WTC11 (cell line): ENCODE results near the gene GSN. TPM values are rescaled to one million over a fixed set of nuclear protein-coding genes. Genes with fewer than 3 reads are reported as not detected.

Experiments
- ATAC-seq: fragments of 200-7000 bp; cut with Tn5 transposase; 2 replicates; pipeline ENCODE4 v1.10.0; 2021; ENCODE audit warnings: mild to moderate bottlenecking, moderate library complexity
- CTCF ChIA-PET: fragments of 300-600 bp; sonication (Branson Sonifier 250); formaldehyde crosslinking; loops from one replicate; lab custom pipeline; 2021; ENCODE audit warnings: antibody characterized with exemption; lab: Charles Lee
- POLR2A ChIA-PET: fragments of 350-600 bp; sonication (Branson Sonifier 250); formaldehyde crosslinking; loops from one replicate; lab custom pipeline; 2021; ENCODE audit warnings: antibody characterized with exemption; lab: Charles Lee
- DNase-seq: peaks from one replicate; pipeline ENCODE4 v3.0.0; 2021; ENCODE audit warnings: low spot score
- H3K27ac Mint-ChIP-seq: 2 replicates; pipeline ENCODE4 v1.8.0; 2021; ENCODE audit warnings: mixed read lengths
- H3K27me3 Mint-ChIP-seq: 2 replicates; pipeline ENCODE4 v1.8.0; 2021; ENCODE audit warnings: low read depth, mild to moderate bottlenecking, moderate library complexity, mixed read lengths
- H3K36me3 Mint-ChIP-seq: 2 replicates; pipeline ENCODE4 v1.8.0; 2021; ENCODE audit warnings: mixed read lengths
- H3K4me1 Mint-ChIP-seq: 2 replicates; pipeline ENCODE4 v1.8.0; 2022; ENCODE audit warnings: mixed read lengths
- H3K4me3 Mint-ChIP-seq: 2 replicates; pipeline ENCODE4 v1.8.0; 2021; ENCODE audit warnings: mild to moderate bottlenecking, moderate library complexity, mixed read lengths
- H3K9me3 Mint-ChIP-seq: 2 replicates; pipeline ENCODE4 v1.8.0; 2021; ENCODE audit warnings: mixed read lengths
- CDX4 ChIP-seq: fragments of 250-450 bp; sonication (Bioruptor Pico); IDR thresholded peaks from 2 replicates; pipeline ENCODE4 v1.9.0; 2021; ENCODE audit warnings: moderate library complexity, mild to moderate bottlenecking, inconsistent platforms, borderline replicate concordance
- EMX1 ChIP-seq: fragments of 250-450 bp; sonication (Bioruptor Pico); IDR thresholded peaks from 2 replicates; pipeline ENCODE4 v1.8.0; 2021; ENCODE audit warnings: mild to moderate bottlenecking
- HMGXB4 ChIP-seq: sonication (generic); formaldehyde crosslinking; IDR thresholded peaks from 2 replicates; pipeline ENCODE4 v1.8.1; 2023; ENCODE audit warnings: mild to moderate bottlenecking, moderate library complexity, missing genetic modification reagents
- IRF2 ChIP-seq: sonication (generic); formaldehyde crosslinking; IDR thresholded peaks from 2 replicates; pipeline ENCODE4 v1.8.0; 2022; ENCODE audit warnings: low read depth, missing genetic modification reagents, borderline replicate concordance
- MAX ChIP-seq: sonication (generic); formaldehyde crosslinking; IDR thresholded peaks from 2 replicates; pipeline ENCODE4 v1.8.0; 2022; ENCODE audit warnings: mild to moderate bottlenecking, missing genetic modification reagents
- MYBL2 ChIP-seq: sonication (generic); formaldehyde crosslinking; IDR thresholded peaks from 2 replicates; pipeline ENCODE4 v1.8.1; 2023; ENCODE audit warnings: mild to moderate bottlenecking, moderate library complexity, missing genetic modification reagents
- NR2C2 ChIP-seq: sonication (generic); formaldehyde crosslinking; IDR thresholded peaks from 2 replicates; pipeline ENCODE4 v1.8.0; 2022; ENCODE audit warnings: mild to moderate bottlenecking, missing genetic modification reagents
- NR3C1 ChIP-seq: sonication (generic); formaldehyde crosslinking; conservative IDR thresholded peaks from 2 replicates; pipeline ENCODE4 v1.8.1; 2023; ENCODE audit warnings: low read depth, mild to moderate bottlenecking, missing genetic modification reagents
- OVOL2 ChIP-seq: fragments of 250-450 bp; sonication (Bioruptor Pico); IDR thresholded peaks from 2 replicates; pipeline ENCODE4 v1.9.0; 2021; ENCODE audit warnings: mild to moderate bottlenecking, borderline replicate concordance
- SMAD4 ChIP-seq: sonication (generic); formaldehyde crosslinking; IDR thresholded peaks from 2 replicates; pipeline ENCODE4 v1.8.0; 2022; ENCODE audit warnings: mild to moderate bottlenecking, missing genetic modification reagents
- ZNF232 ChIP-seq: sonication (generic); formaldehyde crosslinking; IDR thresholded peaks from 2 replicates; pipeline ENCODE4 v1.8.0; 2022; ENCODE audit warnings: mild to moderate bottlenecking, missing genetic modification reagents
- ZNF671 ChIP-seq: fragments of 250-450 bp; sonication (Bioruptor Pico); IDR thresholded peaks from 2 replicates; pipeline ENCODE4 v1.8.0; 2021; ENCODE audit warnings: mild to moderate bottlenecking
- total RNA-seq: library from RNA; stranded (reverse); gene quantifications from 3 replicates; pipeline ENCODE4 v1.2.3, GENCODE V29; 2021
- TF ChIP-seq, protein P1 (sequence below): sonication (generic); formaldehyde crosslinking; IDR thresholded peaks from 2 replicates; pipeline ENCODE4 v1.8.0; 2023; ENCODE audit warnings: mild to moderate bottlenecking, missing genetic modification reagents
- TF ChIP-seq, protein P2 (sequence below): fragments of 250-450 bp; sonication (Bioruptor Pico); IDR thresholded peaks from 2 replicates; pipeline ENCODE4 v1.9.0; 2021; ENCODE audit warnings: mild to moderate bottlenecking
- TF ChIP-seq, protein P3 (sequence below): sonication (generic); formaldehyde crosslinking; IDR thresholded peaks from 2 replicates; pipeline ENCODE4 v1.8.1; 2023; ENCODE audit warnings: mild to moderate bottlenecking, missing genetic modification reagents, borderline replicate concordance
- TF ChIP-seq, protein P4 (sequence below): sonication (generic); formaldehyde crosslinking; IDR thresholded peaks from 2 replicates; pipeline ENCODE4 v1.8.1; 2022; ENCODE audit warnings: low read depth, mild to moderate bottlenecking, moderate library complexity, missing genetic modification reagents, borderline replicate concordance
- TF ChIP-seq, protein P5 (sequence below): sonication (generic); formaldehyde crosslinking; IDR thresholded peaks from 2 replicates; pipeline ENCODE4 v1.8.1; 2022; ENCODE audit warnings: mild to moderate bottlenecking, missing genetic modification reagents, moderate library complexity, borderline replicate concordance

The GSN gene
- total RNA-seq, 1 experiment from 2014 or later: 47.0 TPM

GRCh38 chr9:121286973-121287741 lies 19.2 kb downstream of the GSN start (continued):
- TF ChIP-seq, protein P1, sequence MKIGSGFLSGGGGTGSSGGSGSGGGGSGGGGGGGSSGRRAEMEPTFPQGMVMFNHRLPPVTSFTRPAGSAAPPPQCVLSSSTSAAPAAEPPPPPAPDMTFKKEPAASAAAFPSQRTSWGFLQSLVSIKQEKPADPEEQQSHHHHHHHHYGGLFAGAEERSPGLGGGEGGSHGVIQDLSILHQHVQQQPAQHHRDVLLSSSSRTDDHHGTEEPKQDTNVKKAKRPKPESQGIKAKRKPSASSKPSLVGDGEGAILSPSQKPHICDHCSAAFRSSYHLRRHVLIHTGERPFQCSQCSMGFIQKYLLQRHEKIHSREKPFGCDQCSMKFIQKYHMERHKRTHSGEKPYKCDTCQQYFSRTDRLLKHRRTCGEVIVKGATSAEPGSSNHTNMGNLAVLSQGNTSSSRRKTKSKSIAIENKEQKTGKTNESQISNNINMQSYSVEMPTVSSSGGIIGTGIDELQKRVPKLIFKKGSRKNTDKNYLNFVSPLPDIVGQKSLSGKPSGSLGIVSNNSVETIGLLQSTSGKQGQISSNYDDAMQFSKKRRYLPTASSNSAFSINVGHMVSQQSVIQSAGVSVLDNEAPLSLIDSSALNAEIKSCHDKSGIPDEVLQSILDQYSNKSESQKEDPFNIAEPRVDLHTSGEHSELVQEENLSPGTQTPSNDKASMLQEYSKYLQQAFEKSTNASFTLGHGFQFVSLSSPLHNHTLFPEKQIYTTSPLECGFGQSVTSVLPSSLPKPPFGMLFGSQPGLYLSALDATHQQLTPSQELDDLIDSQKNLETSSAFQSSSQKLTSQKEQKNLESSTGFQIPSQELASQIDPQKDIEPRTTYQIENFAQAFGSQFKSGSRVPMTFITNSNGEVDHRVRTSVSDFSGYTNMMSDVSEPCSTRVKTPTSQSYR (CRISPR knock-in tag): peak; percentile 38; the same call in 1 of the 2 replicates
- TF ChIP-seq OVOL2 (CRISPR knock-in tag) (no peak), MYBL2 (CRISPR knock-in tag) (no peak)
- TF ChIP-seq, protein P2, sequence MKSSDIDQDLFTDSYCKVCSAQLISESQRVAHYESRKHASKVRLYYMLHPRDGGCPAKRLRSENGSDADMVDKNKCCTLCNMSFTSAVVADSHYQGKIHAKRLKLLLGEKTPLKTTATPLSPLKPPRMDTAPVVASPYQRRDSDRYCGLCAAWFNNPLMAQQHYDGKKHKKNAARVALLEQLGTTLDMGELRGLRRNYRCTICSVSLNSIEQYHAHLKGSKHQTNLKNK: no peak
- TF ChIP-seq, all 79 proteins: peak for 2

DNA sequence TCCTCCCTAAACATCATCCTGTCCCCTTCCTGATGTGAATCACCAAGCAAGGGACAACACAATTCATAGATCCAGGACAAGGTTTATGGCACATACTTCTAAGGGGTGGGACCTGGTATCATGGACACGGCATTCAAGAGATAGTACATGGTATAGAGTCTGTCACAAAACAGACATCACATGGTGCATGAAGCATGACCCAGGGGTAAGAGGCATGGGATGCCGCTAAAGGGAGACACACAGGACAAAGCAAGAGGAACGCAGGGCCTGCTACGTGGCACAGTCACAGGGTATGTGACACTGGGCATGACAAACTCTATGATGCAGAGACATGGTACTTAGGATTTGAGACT lies 20.7 kb downstream of the GSN start:
- DNase-seq: no peak
- no peak for TF ChIP-seq ZNF671 (CRISPR knock-in tag)
- TF ChIP-seq HMGXB4 (CRISPR knock-in tag): no peak
- TF ChIP-seq ZNF232 (CRISPR knock-in tag): no peak
- TF ChIP-seq IRF2: no peak
- TF ChIP-seq NR3C1 (CRISPR knock-in tag): no peak
- TF ChIP-seq, protein P3, sequence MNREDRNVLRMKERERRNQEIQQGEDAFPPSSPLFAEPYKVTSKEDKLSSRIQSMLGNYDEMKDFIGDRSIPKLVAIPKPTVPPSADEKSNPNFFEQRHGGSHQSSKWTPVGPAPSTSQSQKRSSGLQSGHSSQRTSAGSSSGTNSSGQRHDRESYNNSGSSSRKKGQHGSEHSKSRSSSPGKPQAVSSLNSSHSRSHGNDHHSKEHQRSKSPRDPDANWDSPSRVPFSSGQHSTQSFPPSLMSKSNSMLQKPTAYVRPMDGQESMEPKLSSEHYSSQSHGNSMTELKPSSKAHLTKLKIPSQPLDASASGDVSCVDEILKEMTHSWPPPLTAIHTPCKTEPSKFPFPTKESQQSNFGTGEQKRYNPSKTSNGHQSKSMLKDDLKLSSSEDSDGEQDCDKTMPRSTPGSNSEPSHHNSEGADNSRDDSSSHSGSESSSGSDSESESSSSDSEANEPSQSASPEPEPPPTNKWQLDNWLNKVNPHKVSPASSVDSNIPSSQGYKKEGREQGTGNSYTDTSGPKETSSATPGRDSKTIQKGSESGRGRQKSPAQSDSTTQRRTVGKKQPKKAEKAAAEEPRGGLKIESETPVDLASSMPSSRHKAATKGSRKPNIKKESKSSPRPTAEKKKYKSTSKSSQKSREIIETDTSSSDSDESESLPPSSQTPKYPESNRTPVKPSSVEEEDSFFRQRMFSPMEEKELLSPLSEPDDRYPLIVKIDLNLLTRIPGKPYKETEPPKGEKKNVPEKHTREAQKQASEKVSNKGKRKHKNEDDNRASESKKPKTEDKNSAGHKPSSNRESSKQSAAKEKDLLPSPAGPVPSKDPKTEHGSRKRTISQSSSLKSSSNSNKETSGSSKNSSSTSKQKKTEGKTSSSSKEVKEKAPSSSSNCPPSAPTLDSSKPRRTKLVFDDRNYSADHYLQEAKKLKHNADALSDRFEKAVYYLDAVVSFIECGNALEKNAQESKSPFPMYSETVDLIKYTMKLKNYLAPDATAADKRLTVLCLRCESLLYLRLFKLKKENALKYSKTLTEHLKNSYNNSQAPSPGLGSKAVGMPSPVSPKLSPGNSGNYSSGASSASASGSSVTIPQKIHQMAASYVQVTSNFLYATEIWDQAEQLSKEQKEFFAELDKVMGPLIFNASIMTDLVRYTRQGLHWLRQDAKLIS (CRISPR knock-in tag): no peak
- no peak for TF ChIP-seq EMX1
- TF ChIP-seq MAX (CRISPR knock-in tag): no peak
- TF ChIP-seq SMAD4 (CRISPR knock-in tag): no peak
- no peak for TF ChIP-seq NR2C2 (CRISPR knock-in tag)
- TF ChIP-seq, protein P4, sequence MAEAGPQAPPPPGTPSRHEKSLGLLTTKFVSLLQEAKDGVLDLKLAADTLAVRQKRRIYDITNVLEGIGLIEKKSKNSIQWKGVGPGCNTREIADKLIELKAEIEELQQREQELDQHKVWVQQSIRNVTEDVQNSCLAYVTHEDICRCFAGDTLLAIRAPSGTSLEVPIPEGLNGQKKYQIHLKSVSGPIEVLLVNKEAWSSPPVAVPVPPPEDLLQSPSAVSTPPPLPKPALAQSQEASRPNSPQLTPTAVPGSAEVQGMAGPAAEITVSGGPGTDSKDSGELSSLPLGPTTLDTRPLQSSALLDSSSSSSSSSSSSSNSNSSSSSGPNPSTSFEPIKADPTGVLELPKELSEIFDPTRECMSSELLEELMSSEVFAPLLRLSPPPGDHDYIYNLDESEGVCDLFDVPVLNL (CRISPR knock-in tag): no peak
- TF ChIP-seq, protein P1 (CRISPR knock-in tag): no peak
- TF ChIP-seq, protein P5, sequence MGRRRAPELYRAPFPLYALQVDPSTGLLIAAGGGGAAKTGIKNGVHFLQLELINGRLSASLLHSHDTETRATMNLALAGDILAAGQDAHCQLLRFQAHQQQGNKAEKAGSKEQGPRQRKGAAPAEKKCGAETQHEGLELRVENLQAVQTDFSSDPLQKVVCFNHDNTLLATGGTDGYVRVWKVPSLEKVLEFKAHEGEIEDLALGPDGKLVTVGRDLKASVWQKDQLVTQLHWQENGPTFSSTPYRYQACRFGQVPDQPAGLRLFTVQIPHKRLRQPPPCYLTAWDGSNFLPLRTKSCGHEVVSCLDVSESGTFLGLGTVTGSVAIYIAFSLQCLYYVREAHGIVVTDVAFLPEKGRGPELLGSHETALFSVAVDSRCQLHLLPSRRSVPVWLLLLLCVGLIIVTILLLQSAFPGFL (CRISPR knock-in tag): no peak
- TF ChIP-seq CDX4 (CRISPR knock-in tag): no peak
- TF ChIP-seq, all 79 proteins: peak for 0
- no peak for ATAC-seq
- Mint-ChIP-seq H3K4me3 (no peak overlapping the region; the same call in none of the 2 replicates), H3K27me3 (peaks cover 70% of the 10 kb centered on the region), H3K9me3 (no peaks in the 10 kb centered on the region), H3K4me1 (peaks cover 49% of the 10 kb centered on the region), H3K36me3 (peaks cover 3% of the 10 kb centered on the region; the same call in 1 of the 2 replicates), H3K27ac (peak overlapping the region; percentile 62; the same call in 1 of the 2 replicates)
- POLR2A ChIA-PET: interaction anchor here (0.9 to 1.6 kb wide), 3 partner anchors 10 to 21 kb away, joined by 3 to 7 read pairs (median 4); partner anchors contain the start of gene GSN
- CTCF ChIA-PET: interaction anchor here (1.0 to 3.6 kb wide), 5 partner anchors 10 to 54 kb away, joined by 3 to 35 read pairs (median 16); partner anchors contain the start of gene GSN
